ENCODE measurements around the gene DNLZ.
A peak's percentile ranks its signal among the peaks of the same experiment; 100 is the strongest.

The DNLZ gene

GRCh38 chr9:136314056-136314416 is 49.5 kb downstream of the DNLZ start:
- DNase-seq (ENCODE audit: extremely low read depth, insufficient read length): no peak
- no peaks in the 10 kb centered on the region for H3K36me3 ChIP-seq (ENCODE audit: control insufficient read depth, insufficient read depth, low read length)
- H3K4me3 ChIP-seq (replicated peaks; ENCODE audit: low read depth, low read length): no peak overlapping the region
- peaks cover 2% of the 10 kb centered on the region; the same call in 1 of the 2 replicates for H3K27me3 ChIP-seq (replicated peaks; ENCODE audit: control insufficient read depth, insufficient read depth, low read length)
- TF ChIP-seq CTCF (IDR thresholded peaks at IDR 0.05; ENCODE audit: insufficient read depth, low read length, poor library complexity, severe bottlenecking): no peak

- no peak for DNase-seq (ENCODE audit: extremely low read depth, insufficient read length)
- no peak for TF ChIP-seq CTCF (IDR thresholded peaks at IDR 0.05; ENCODE audit: insufficient read depth, low read length, poor library complexity, severe bottlenecking)
- no peak overlapping the region for H3K4me3 ChIP-seq (replicated peaks; ENCODE audit: low read depth, low read length)
- H3K36me3 ChIP-seq (ENCODE audit: control insufficient read depth, insufficient read depth, low read length): no peaks in the 10 kb centered on the region
- peaks cover 2% of the 10 kb centered on the region; the same call in 1 of the 2 replicates for H3K27me3 ChIP-seq (replicated peaks; ENCODE audit: control insufficient read depth, insufficient read depth, low read length)
Measured at GRCh38 chr9:136313111-136314055, 50.2 kb downstream of the DNLZ start.

DNA sequence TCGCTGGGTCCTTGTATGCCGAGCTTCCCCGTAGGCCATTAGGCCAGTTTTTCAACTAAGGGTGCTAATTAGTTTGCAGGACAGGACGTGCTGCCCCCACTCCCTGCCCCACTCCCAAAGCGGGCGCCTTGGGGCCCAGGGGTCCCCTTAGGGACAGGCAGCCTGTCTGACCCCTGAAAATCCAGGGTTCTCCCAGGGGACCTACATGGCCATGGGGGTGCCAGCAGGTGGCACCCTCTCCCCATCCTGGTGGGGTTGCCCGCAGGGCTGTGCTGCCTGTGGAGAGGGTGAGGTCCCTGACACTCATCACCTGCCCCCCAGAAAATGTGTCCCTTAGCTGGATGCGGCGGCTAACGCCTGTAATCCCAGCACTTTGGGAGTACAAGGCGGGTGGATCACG is 51.1 kb downstream of the DNLZ start:
- DNase-seq (ENCODE audit: extremely low read depth, insufficient read length): no peak
- Histone ChIP-seq H3K27me3 (replicated peaks; ENCODE audit: control insufficient read depth, insufficient read depth, low read length) (peaks cover under 1% of the 10 kb centered on the region; the same call in 1 of the 2 replicates), H3K36me3 (ENCODE audit: control insufficient read depth, insufficient read depth, low read length) (no peaks in the 10 kb centered on the region), H3K4me3 (replicated peaks; ENCODE audit: low read depth, low read length) (no peak overlapping the region)
- peak; percentile 71 for TF ChIP-seq CTCF (IDR thresholded peaks at IDR 0.05; ENCODE audit: insufficient read depth, low read length, poor library complexity, severe bottlenecking)

DNA sequence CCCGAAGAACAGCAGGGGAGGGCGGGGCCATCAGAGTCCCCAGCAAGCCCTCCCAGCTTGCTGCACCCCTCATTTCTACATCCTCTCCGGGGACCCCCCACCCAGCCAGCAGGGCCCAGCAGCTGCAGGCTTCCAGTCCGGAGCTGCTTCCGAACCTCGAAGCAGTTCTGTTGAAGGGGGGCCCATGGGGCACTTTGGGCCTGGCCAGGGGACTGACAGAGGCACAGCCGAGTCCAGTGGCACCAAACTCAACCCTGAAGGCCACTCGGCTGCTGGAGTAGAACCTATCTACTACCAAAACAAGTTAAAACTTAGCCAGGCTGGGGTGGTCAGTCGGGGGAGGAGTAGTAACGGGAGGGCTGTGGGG is 51.6 kb downstream of the DNLZ start:
- Histone ChIP-seq H3K4me3 (replicated peaks; ENCODE audit: low read depth, low read length) (no peak overlapping the region), H3K36me3 (ENCODE audit: control insufficient read depth, insufficient read depth, low read length) (no peaks in the 10 kb centered on the region), H3K27me3 (replicated peaks; ENCODE audit: control insufficient read depth, insufficient read depth, low read length) (no peaks in the 10 kb centered on the region)
- DNase-seq (ENCODE audit: extremely low read depth, insufficient read length): no peak
- TF ChIP-seq CTCF (IDR thresholded peaks at IDR 0.05; ENCODE audit: insufficient read depth, low read length, poor library complexity, severe bottlenecking): no peak

DNA sequence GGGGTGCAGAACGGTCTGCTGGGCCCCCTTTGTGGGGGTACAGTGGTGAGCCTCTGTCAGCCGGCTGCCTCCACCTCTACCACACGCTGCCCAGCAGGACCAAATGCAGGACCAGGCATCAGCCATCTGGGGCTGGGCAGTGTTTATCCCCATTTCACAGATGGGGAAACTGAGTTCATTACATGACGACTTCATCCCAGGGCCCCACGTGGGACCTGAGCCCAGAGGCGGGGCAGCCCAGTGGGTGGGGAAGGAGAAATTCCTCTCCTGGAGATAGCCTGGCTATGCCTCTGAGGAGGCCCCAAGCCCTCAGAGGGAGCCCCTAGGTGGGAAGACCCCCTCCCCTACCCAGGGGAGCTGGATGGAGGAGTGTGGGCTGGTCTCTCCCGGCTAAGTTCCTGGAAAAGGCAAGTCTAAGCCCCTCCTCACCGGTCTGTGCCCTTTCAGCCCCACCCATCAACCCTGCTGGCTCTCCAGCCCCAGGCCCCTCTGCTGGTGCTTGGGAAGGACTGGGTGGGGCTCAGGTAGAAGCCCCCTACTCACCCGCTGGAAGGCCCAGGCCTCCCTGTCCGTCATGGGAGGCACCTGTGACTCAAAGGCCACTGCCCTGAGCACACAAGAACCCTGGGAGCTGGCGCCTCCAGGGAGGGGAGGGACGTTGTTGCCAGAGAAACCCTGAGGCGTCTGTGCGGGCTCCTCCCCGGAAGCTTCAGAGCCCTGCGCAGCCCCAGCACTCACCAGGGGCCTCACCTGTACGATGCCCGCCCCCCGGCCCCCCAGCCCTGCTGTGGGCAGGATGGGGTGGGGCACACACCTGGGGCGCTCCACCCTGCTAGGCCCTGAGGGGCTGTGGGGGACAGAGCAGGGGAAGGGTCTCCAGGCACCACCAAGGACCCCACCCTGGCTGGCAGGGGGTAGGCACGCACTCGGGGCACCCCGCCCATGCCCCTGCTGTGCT is 52.2 kb downstream of the DNLZ start:
- DNase-seq (ENCODE audit: extremely low read depth, insufficient read length): no peak
- no peak for TF ChIP-seq CTCF (IDR thresholded peaks at IDR 0.05; ENCODE audit: insufficient read depth, low read length, poor library complexity, severe bottlenecking)
- no peaks in the 10 kb centered on the region for H3K36me3 ChIP-seq (ENCODE audit: control insufficient read depth, insufficient read depth, low read length)
- no peaks in the 10 kb centered on the region for H3K27me3 ChIP-seq (replicated peaks; ENCODE audit: control insufficient read depth, insufficient read depth, low read length)
- no peak overlapping the region for H3K4me3 ChIP-seq (replicated peaks; ENCODE audit: low read depth, low read length)

Measured in GM06990 (cell line).